Activated CD8-positive, alpha-beta memory T cell treated with anti-CD3 and anti-CD28 coated beads, Interleukin-2, amount 50 U/mL, for 24 hours (primary cell): ENCODE data around the gene PTPRK.
A peak's percentile ranks its signal among the peaks of the same experiment; 100 is the strongest.

Source experiments
- DNase-seq: peaks from one replicate; pipeline ENCODE4 v3.0.0-alpha.2; 2020; ENCODE audit errors: extremely low read depth

The PTPRK gene

GRCh38 chr6:128520436-128521281, at the start of gene PTPRK:
TSS of gene PTPRK (minus strand) at chr6:128520599. CDS start at chr6:128520358, 241 bp downstream.
- peak; percentile 70 for DNase-seq

GRCh38 chr6:128567029-128567428, 46.6 kb upstream of the PTPRK start:
- no peak for DNase-seq

GRCh38 chr6:128560966-128561365, 40.6 kb upstream of the PTPRK start:
- no peak for DNase-seq

- no peak for DNase-seq
Observed at GRCh38 chr6:128558924-128559323, 38.5 kb upstream of the PTPRK start.

- DNase-seq = no peak
Observed at GRCh38 chr6:128558021-128558420, 37.6 kb upstream of the PTPRK start.

GRCh38 chr6:128557081-128557480, 36.7 kb upstream of the PTPRK start:
- DNase-seq = no peak

- no peak for DNase-seq
Observed at GRCh38 chr6:128554302-128554701, 33.9 kb upstream of the PTPRK start.

GRCh38 chr6:128541261-128541660, 20.9 kb upstream of the PTPRK start:
- DNase-seq = no peak

- DNase-seq = no peak
Observed at GRCh38 chr6:128538763-128539162, 18.4 kb upstream of the PTPRK start.

GRCh38 chr6:128532827-128533226, 12.4 kb upstream of the PTPRK start:
- DNase-seq = no peak

GRCh38 chr6:128532136-128532535, 11.7 kb upstream of the PTPRK start:
- no peak for DNase-seq

GRCh38 chr6:128531696-128532095, 11.3 kb upstream of the PTPRK start:
- no peak for DNase-seq

- no peak for DNase-seq
Observed at GRCh38 chr6:128528241-128528640, 7.8 kb upstream of the PTPRK start.

- DNase-seq = no peak
Observed at GRCh38 chr6:128527375-128527774, 7.0 kb upstream of the PTPRK start.

- no peak for DNase-seq
Observed at GRCh38 chr6:128526152-128526914, 5.9 kb upstream of the PTPRK start.

GRCh38 chr6:128525406-128525805, 5.0 kb upstream of the PTPRK start:
- DNase-seq = no peak

- DNase-seq = no peak
Observed at GRCh38 chr6:128521282-128521632, 858 bp upstream of the PTPRK start.

- no peak for DNase-seq
Observed at GRCh38 chr6:128519931-128520435, 416 bp downstream of the PTPRK start.

GRCh38 chr6:128519132-128519930, 1.1 kb downstream of the PTPRK start:
- DNase-seq = no peak

- DNase-seq = no peak
Observed at GRCh38 chr6:128518434-128519131, 1.8 kb downstream of the PTPRK start.

- DNase-seq = no peak
Observed at GRCh38 chr6:128517124-128517523, 3.3 kb downstream of the PTPRK start.
